Measurements from ENCODE around the gene RPL4.

The RPL4 gene

DNA sequence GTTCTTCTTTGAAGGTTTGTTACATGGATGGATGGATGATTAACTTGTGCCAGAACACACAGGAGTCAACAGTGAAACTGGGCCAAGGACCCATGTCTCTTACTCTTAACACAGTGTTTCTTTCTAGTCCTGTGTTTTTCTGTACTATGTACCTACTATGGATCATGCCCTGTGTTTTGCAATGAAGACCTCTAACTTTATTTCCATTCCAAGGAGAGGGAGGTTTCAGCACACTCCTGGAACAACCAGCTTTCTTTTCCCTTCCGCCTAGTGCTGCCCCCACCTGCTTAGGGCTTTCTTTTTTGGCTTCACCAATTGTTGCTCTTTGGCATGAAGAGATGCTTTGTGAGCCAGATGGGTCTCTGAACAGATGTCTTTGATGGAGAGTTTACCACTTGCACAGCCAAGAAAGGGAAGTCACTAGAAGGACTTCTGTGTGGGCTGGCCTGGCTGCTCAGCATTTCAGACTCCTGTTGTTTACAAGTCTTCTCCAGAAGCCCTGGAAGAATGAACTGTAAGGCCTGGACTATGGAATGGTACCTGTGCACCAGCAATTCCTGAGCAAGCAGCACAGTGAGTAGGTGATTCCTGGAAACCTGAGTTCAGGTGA lies 51.6 kb downstream of the RPL4 start:
- no peak for DNase-seq

DNA sequence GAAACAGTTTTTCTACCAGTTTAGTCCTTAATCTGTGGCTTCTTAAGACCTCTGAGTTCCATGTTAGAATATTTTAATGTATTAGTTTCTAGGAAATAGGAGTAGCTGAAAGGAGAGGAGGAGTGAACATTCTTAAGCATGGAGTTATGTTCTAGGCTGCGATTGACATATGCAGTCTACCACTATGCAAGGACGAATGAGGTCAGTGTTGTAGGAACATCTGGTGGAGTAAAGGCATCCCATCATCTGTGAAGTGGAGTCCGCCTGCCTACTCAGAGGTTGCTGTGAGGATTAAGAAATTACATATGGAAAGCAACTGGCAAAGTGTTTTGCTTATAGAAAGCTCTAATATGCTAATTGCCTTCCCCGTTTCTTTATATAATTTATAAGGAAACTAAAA lies 52.2 kb downstream of the RPL4 start:
- no peak for DNase-seq

All from SW 1271 (cell line).